Thoracic aorta (tissue), 2 donors: Measurements from ENCODE around the gene STK4. TPM values are rescaled to one million over a fixed set of nuclear protein-coding genes. Genes with fewer than 3 reads are reported as not detected.

Source experiments
- ATAC-seq: fragments of 150-250 bp; one replicate; pipeline ENCODE4 v1.8.0; 2017; ENCODE audit warnings: low read depth; ENCODE audit not compliant: insufficient number of reproducible peaks, low FRiP score
- DNase-seq: peaks from one replicate; pipeline ENCODE4 v3.0.0-alpha.2; 2020; ENCODE audit warnings: low spot score
- H3K27ac ChIP-seq, 2 donors: fragments of 200-600 bp; sonication (generic); 1 replicate in 1 of 2; 2 replicates in 1 of 2; pipeline ENCODE4 v1.5.1; 2016; ENCODE audit warnings: mild to moderate bottlenecking in 2 of 2, moderate library complexity in 2 of 2
- H3K27me3 ChIP-seq: fragments of 200-600 bp; sonication (generic); replicated peaks from 2 replicates; pipeline ENCODE4 v1.6.0; 2016; ENCODE audit warnings: mild to moderate bottlenecking; ENCODE audit not compliant: insufficient read depth
- H3K36me3 ChIP-seq: fragments of 200-600 bp; sonication (generic); one replicate; pipeline ENCODE4 v1.5.1; 2016
- H3K4me1 ChIP-seq, 2 donors: fragments of 200-600 bp; sonication (generic); 1 replicate in 1 of 2; 2 replicates in 1 of 2; pipeline versions ENCODE4 v1.5.1 to v1.6.0; 2016; ENCODE audit warnings: low read depth in 2 of 2, mild to moderate bottlenecking in 1 of 2; ENCODE audit not compliant: control insufficient read depth in 1 of 2
- H3K4me3 ChIP-seq: fragments of 200-600 bp; sonication (generic); 2 replicates; pipeline ENCODE4 v1.5.1; 2016; ENCODE audit warnings: mild to moderate bottlenecking
- H3K9me3 ChIP-seq: fragments of 200-600 bp; sonication (generic); 2 replicates; pipeline ENCODE4 v1.5.1; 2016
- total RNA-seq, 2 donors: library from RNA; depleted of rRNA; stranded (reverse); fragments of >200 nt; gene quantifications; one replicate each; pipeline versions ENCODE4 v1.1.0 to v1.2.3, GENCODE V29; 2016
- TF ChIP-seq, protein P1 (sequence below): fragments of 200-600 bp; sonication (generic); IDR thresholded peaks from one replicate; pipeline ENCODE4 v1.5.1; 2019; ENCODE audit warnings: antibody characterized with exemption

Gene STK4
- total RNA-seq, 2 donors from 2014 or later: 30.3 to 47.9 TPM

DNA sequence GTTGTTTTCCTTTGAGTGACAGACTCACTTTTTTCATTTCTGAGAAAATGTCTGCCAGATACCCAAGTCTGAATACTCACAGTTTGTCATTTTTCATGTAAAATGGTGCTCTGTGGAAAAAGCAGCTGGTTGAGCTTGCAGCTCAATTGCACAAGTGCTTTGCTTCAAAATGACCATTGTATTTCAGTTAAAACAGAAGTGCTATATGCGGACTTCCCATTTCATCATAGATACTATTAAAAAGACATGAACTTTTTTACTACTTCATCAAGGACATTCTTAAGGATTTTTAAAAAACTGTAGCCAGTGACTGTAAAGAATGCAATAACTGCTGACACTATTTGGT lies 73.1 kb downstream of the STK4 start:
- TF ChIP-seq, protein P1, sequence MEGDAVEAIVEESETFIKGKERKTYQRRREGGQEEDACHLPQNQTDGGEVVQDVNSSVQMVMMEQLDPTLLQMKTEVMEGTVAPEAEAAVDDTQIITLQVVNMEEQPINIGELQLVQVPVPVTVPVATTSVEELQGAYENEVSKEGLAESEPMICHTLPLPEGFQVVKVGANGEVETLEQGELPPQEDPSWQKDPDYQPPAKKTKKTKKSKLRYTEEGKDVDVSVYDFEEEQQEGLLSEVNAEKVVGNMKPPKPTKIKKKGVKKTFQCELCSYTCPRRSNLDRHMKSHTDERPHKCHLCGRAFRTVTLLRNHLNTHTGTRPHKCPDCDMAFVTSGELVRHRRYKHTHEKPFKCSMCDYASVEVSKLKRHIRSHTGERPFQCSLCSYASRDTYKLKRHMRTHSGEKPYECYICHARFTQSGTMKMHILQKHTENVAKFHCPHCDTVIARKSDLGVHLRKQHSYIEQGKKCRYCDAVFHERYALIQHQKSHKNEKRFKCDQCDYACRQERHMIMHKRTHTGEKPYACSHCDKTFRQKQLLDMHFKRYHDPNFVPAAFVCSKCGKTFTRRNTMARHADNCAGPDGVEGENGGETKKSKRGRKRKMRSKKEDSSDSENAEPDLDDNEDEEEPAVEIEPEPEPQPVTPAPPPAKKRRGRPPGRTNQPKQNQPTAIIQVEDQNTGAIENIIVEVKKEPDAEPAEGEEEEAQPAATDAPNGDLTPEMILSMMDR: no peak
- Histone ChIP-seq H3K36me3 (no peaks in the 10 kb centered on the region), H3K27ac (no peak overlapping the region), H3K4me1 (peaks cover 12 to 14% of the 10 kb centered on the region in 2 donors), H3K27me3 (no peaks in the 10 kb centered on the region), H3K4me3 (no peak overlapping the region), H3K9me3 (no peaks in the 10 kb centered on the region)
- DNase-seq (no peak), ATAC-seq (no peak)

DNA sequence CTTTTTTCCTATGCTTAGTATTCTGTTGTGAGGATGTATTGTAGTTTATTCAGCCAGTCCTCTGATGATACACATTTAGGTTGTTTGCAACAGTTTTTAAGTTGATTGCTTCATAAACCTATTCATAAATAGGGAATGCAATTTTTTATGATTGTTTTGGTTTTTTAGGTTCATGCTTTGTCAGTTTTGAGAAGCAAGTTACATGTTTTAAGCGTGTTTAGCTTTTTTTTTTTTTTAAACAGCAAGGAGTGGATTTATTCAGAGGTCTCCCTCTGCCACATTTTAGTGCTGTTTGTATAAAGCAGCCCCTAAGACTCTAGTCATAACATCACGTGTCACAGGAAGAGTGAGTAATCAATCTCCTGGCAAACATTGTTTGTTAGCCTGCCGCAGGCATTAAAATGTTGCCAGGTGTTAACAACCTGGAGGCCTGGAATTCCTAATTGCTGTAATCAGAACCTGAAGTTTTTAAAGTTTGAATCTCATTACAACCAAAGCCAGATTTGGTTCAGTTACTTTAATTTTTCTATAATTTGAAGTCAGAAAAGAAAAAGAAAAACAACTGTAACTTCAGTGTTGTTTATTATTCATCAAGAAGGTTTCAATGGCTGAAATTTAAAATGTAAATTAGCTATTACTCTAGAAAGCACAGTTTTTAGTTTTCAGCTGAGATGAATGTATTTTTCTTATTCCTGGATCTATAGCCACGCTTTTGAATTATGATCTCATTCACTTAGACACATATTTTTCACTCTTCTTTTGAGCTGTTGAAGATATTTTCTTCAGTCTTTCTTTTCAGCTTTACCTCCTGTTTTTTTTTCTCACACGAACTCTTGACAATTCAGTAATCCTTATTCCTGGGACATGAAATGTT lies 75.4 kb downstream of the STK4 start:
- Histone ChIP-seq H3K9me3 (no peaks in the 10 kb centered on the region), H3K27ac (no peak overlapping the region), H3K36me3 (no peaks in the 10 kb centered on the region), H3K27me3 (no peaks in the 10 kb centered on the region), H3K4me1 (peaks cover 11 to 14% of the 10 kb centered on the region in 2 donors), H3K4me3 (no peak overlapping the region)
- ATAC-seq (no peak), DNase-seq (no peak)
- TF ChIP-seq, protein P1: no peak

DNA sequence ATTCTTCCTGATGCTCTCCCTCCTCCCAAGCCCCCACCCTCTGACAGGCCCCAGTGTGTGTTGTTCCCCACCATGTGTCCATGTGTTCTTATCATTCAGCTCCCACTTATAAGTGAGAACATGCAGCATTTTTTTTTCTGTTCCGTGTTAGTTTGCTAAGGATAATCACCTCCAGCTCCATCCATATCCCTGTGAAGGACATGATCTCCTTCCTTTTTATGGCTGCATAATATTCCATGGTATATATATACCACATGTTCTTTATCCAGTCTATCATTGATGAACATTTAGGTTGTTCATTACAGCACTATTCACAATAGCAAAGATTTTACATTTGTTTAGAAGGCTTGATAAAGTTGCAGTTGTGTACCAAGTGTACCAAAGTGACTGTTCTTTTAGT lies 76.7 kb downstream of the STK4 start:
- DNase-seq (no peak), ATAC-seq (no peak)
- H3K36me3 ChIP-seq: no peaks in the 10 kb centered on the region
- no peaks in the 10 kb centered on the region for H3K9me3 ChIP-seq
- no peaks in the 10 kb centered on the region for H3K27me3 ChIP-seq
- no peak overlapping the region for H3K4me3 ChIP-seq
- peaks cover 0 to under 1% of the 10 kb centered on the region in 2 donors for H3K4me1 ChIP-seq
- TF ChIP-seq, protein P1: no peak
- no peak overlapping the region for H3K27ac ChIP-seq

DNA sequence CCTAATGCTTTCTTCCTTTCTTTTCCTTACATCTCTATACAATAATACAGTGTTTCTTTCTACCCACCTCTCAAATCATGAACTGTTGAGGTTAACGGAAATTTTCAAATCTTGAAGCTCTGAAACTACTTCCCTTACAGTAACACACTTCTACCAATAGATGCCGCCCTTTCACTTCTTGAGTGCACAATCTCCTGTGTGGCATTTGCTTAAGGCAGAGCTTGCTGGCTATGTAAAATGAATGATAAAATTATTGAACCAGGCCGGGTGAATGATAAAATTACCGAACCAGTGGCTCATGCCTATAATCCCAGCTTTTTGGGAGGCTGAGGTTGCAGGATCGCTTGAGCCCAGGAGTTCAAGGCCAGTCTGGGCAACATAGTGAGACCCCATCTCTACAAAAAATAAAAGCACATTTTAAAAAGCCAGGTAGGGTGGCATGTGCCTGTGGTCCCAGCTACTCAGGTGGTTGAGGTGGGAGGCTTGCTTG lies 77.8 kb downstream of the STK4 start:
- no peaks in the 10 kb centered on the region for H3K27me3 ChIP-seq
- ATAC-seq: peak; percentile 64

DNA sequence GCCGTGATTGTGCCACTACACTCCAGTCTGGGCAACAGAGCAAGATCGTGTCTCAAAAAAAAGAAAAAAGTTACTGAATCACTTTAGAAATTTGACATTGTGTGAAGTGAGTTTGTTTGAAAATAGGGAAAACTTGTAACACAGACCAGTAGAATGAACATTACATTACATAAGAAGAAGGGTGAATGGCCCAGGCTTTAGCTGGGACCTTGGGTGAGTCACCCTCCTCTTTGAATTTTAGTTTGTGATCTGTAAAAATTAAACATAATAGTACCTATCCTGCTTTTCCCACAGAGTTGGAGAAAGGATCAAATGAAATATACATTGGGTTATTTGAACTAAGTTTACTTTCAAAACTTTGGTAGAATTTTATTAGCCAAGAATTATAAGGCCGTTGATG lies 78.3 kb downstream of the STK4 start:
- DNase-seq (no peak), ATAC-seq (no peak)
- Histone ChIP-seq H3K27me3 (no peaks in the 10 kb centered on the region), H3K9me3 (no peaks in the 10 kb centered on the region), H3K4me3 (no peak overlapping the region), H3K36me3 (no peaks in the 10 kb centered on the region), H3K27ac (no peak overlapping the region), H3K4me1 (no peaks in the 10 kb centered on the region)
- TF ChIP-seq, protein P1: no peak

More for the DNA sequence above, 77.8 kb downstream of the STK4 start:
- no peaks in the 10 kb centered on the region for H3K4me1 ChIP-seq
- DNase-seq: no peak
- TF ChIP-seq, protein P1: peak; percentile 66
- no peak overlapping the region for H3K4me3 ChIP-seq
- H3K27ac ChIP-seq: no peak overlapping the region
- H3K36me3 ChIP-seq: no peaks in the 10 kb centered on the region
- no peaks in the 10 kb centered on the region for H3K9me3 ChIP-seq
